GM21825 (cell line): ENCODE data around the gene CD247.

Source experiments
- ATAC-seq: cut with Tn5 transposase; IDR thresholded peaks from one replicate; pipeline ENCODE4 v1.9.1; 2021; ENCODE audit warnings: mild to moderate bottlenecking, moderate library complexity; ENCODE audit not compliant: unreplicated experiment

The CD247 gene

GRCh38 chr1:167440776-167441175, 77.6 kb downstream of the CD247 start:
- no peak for ATAC-seq

- ATAC-seq = no peak
These were observed 78.0 kb downstream of the CD247 start for GRCh38 chr1:167440345-167440744.

GRCh38 chr1:167439301-167439988, 78.9 kb downstream of the CD247 start:
- ATAC-seq = no peak

- no peak for ATAC-seq
These were observed 79.9 kb downstream of the CD247 start for GRCh38 chr1:167438171-167439138.

- ATAC-seq = no peak
These were observed 82.8 kb downstream of the CD247 start for GRCh38 chr1:167435484-167435883.

- ATAC-seq = no peak
These were observed 84.0 kb downstream of the CD247 start for GRCh38 chr1:167434306-167434705.

- ATAC-seq = no peak
These were observed 84.4 kb downstream of the CD247 start for GRCh38 chr1:167433884-167434283.

GRCh38 chr1:167432780-167433179, 85.5 kb downstream of the CD247 start:
- no peak for ATAC-seq

- ATAC-seq = no peak
These were observed 86.2 kb downstream of the CD247 start for GRCh38 chr1:167431909-167432650.

GRCh38 chr1:167431261-167431908, 86.9 kb downstream of the CD247 start:
- no peak for ATAC-seq

- ATAC-seq = no peak
These were observed 87.5 kb downstream of the CD247 start for GRCh38 chr1:167430849-167431242.

- ATAC-seq = no peak
These were observed 88.0 kb downstream of the CD247 start for GRCh38 chr1:167430134-167430848.

GRCh38 chr1:167429612-167430011, 88.7 kb downstream of the CD247 start:
- no peak for ATAC-seq

GRCh38 chr1:167428395-167428794, 89.9 kb downstream of the CD247 start:
- ATAC-seq = no peak

- ATAC-seq = no peak
These were observed 90.5 kb downstream of the CD247 start for GRCh38 chr1:167427848-167428247.

GRCh38 chr1:167426716-167427115, 91.6 kb downstream of the CD247 start:
- no peak for ATAC-seq

- no peak for ATAC-seq
These were observed 92.8 kb downstream of the CD247 start for GRCh38 chr1:167425482-167425881.

- no peak for ATAC-seq
These were observed 94.4 kb downstream of the CD247 start for GRCh38 chr1:167423684-167424619.

- ATAC-seq = no peak
These were observed 97.8 kb downstream of the CD247 start for GRCh38 chr1:167420510-167420909.
